ENCODE data around the gene PARP6. TPM values are rescaled to one million over a fixed set of nuclear protein-coding genes. Genes with fewer than 3 reads are reported as not detected.

PARP6 gene
- total RNA-seq, 2 donors from 2014 or later: 34.4 to 85.8 TPM

- TF ChIP-seq POLR2A (IDR thresholded peaks at IDR 0.05) (no peak), POLR2AphosphoS5 (IDR thresholded peaks at IDR 0.05) (no peak), CTCF (IDR thresholded peaks at IDR 0.05) (no peak)
- peaks cover 35 to 45% of the 10 kb centered on the region in 2 donors for H3K36me3 ChIP-seq
- H3K4me3 ChIP-seq: no peak overlapping the region
- no peak overlapping the region for H3K27ac ChIP-seq
- intact Hi-C loops (cut with DNase I): no loop called here
- 91% methylated on average over 5 of the region's 5 CpGs for WGBS
- H3K27me3 ChIP-seq (replicated peaks; ENCODE audit: insufficient read depth): no peaks in the 10 kb centered on the region
- no peaks in the 10 kb centered on the region for H3K9me3 ChIP-seq
- H3K4me1 ChIP-seq (replicated peaks): no peaks in the 10 kb centered on the region
- DNase-seq (ENCODE audit: low spot score): no peak
Measured at GRCh38 chr15:72206677-72207000, 65.7 kb downstream of the PARP6 start.

DNA sequence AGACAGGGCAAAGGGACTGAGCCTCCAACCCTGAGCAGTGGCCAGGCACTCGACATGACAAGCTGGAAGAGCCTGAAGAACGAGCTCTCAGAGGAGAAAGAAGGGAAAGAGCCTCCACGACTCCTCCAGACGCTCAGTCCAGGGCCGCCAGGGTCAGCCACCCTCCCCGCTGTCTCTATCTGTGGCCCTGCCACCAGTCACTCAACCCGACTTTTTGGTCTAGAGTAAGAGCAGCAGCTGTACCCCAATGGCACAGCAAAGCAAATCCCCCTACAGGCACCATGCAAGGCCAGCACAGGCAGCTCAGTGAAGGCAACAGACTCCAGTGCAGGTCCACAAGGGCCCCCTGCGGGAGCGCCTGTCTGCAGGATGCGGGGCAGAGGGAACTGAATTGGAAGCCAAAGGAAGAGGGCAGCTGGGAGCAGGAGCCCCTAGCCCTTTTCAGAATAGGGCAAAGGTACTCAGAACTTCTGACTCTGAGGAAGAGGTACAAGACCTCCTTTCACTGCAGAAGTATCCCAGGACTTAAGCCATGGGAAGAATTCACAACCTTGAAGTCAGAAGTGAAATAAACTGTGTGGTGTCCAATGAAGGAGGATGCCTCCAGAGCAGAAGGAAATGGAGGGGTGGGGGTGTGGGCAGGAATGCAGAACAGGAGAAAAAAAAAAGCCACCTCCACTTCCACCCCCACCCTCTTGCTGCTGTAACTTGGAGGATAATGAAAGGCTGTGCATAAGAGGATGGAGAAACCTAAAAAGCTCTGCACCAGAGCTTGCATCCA lies 66.3 kb downstream of the PARP6 start:
- H3K36me3 ChIP-seq: peaks cover 35 to 45% of the 10 kb centered on the region in 2 donors
- H3K27me3 ChIP-seq (replicated peaks; ENCODE audit: insufficient read depth): no peaks in the 10 kb centered on the region
- no peak overlapping the region for H3K4me3 ChIP-seq
- WGBS: 86% methylated on average over 10 of the region's 10 CpGs
- intact Hi-C loops (cut with DNase I): no loop called here
- no peak overlapping the region for H3K27ac ChIP-seq
- H3K4me1 ChIP-seq (replicated peaks): no peaks in the 10 kb centered on the region
- no peak for TF ChIP-seq CTCF (IDR thresholded peaks at IDR 0.05)
- TF ChIP-seq POLR2A (IDR thresholded peaks at IDR 0.05): no peak
- TF ChIP-seq POLR2AphosphoS5 (IDR thresholded peaks at IDR 0.05): no peak
- H3K9me3 ChIP-seq: no peaks in the 10 kb centered on the region
- no peak for DNase-seq (ENCODE audit: low spot score)

- Histone ChIP-seq H3K27ac (no peak overlapping the region), H3K4me1 (replicated peaks) (no peaks in the 10 kb centered on the region), H3K9me3 (no peaks in the 10 kb centered on the region), H3K36me3 (peaks cover 35 to 45% of the 10 kb centered on the region in 2 donors), H3K4me3 (no peak overlapping the region), H3K27me3 (replicated peaks; ENCODE audit: insufficient read depth) (no peaks in the 10 kb centered on the region)
- intact Hi-C loops (cut with DNase I): no loop called here
- no peak for DNase-seq (ENCODE audit: low spot score)
- TF ChIP-seq POLR2AphosphoS5 (IDR thresholded peaks at IDR 0.05): no peak
- TF ChIP-seq POLR2A (IDR thresholded peaks at IDR 0.05): no peak
- no peak for TF ChIP-seq CTCF (IDR thresholded peaks at IDR 0.05)
- WGBS: 97% methylated on average over 2 of the region's 2 CpGs
Measured at GRCh38 chr15:72205273-72205672, 67.1 kb downstream of the PARP6 start.

- Histone ChIP-seq H3K27me3 (replicated peaks; ENCODE audit: insufficient read depth) (no peaks in the 10 kb centered on the region), H3K27ac (peak overlapping the region in 1 of 2 donors; percentile 32), H3K36me3 (peaks cover 29 to 39% of the 10 kb centered on the region in 2 donors), H3K9me3 (no peaks in the 10 kb centered on the region), H3K4me1 (replicated peaks) (no peaks in the 10 kb centered on the region), H3K4me3 (no peak overlapping the region)
- TF ChIP-seq POLR2A (IDR thresholded peaks at IDR 0.05) (peak; percentile 38), CTCF (IDR thresholded peaks at IDR 0.05) (no peak), POLR2AphosphoS5 (IDR thresholded peaks at IDR 0.05) (peak; percentile 90)
- DNase-seq (ENCODE audit: low spot score): peak; percentile 88
- intact Hi-C loops (cut with DNase I): loop anchor here (5.0 kb wide), 1 partner anchor 69 kb away; the partner anchor contains the start of gene PARP6
- WGBS: 8% methylated on average over 5 of the region's 5 CpGs
Measured at GRCh38 chr15:72203507-72203837, 68.9 kb downstream of the PARP6 start.

Measured in prostate gland (tissue), 2 donors.